IPS DF 19.7 (cell line): ENCODE measurements around the gene CELF2.

ENCODE experiments used
- DNase-seq: peaks from one replicate; pipeline ENCODE4 v3.0.0-alpha.2; 2013; ENCODE audit warnings: low read depth, low spot score

Gene CELF2

DNA sequence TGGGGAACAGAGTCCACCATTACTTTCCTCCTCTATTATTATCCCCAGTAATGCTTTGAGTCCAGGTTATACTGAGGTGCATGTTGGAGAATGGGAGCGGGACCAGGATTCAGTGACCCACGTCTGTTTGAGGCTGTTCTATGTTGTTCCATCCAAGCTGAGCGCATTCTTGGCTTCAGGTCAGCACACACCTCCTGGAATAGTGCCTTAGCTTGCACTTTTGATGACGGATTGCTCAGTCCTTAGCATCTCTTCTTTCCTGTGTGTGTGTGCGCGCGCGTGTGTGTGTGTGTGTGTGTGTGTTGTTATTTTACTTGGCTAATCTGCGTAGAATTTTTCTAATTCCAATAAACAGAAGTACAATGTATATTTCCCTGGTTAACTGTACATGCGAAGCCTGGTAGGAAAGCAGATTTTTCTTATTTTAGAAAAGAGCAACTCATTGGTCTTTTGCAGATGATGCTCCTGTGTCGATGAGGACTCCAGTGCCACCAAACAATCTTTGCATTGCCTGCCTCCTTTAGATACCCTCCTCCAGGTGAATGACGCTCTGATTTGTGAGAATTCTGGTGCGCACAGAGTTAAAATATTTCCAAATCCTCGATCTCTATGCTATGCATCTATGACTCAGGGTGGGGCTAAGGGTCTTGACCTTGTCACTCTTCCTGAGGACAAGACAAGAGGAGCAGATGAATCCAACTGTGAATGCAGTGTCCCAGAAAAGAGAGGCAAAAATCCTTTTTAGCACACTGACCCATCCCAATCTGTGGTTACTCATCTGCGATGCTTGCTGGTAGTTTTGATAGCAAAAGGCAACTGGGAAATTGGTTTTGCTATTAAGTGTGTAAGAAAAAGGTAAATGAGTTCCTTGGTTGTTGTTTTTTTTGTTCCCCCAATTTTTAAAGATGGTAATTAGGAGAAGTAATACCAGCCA lies 13.3 kb upstream of the CELF2 start:
- no peak for DNase-seq

DNA sequence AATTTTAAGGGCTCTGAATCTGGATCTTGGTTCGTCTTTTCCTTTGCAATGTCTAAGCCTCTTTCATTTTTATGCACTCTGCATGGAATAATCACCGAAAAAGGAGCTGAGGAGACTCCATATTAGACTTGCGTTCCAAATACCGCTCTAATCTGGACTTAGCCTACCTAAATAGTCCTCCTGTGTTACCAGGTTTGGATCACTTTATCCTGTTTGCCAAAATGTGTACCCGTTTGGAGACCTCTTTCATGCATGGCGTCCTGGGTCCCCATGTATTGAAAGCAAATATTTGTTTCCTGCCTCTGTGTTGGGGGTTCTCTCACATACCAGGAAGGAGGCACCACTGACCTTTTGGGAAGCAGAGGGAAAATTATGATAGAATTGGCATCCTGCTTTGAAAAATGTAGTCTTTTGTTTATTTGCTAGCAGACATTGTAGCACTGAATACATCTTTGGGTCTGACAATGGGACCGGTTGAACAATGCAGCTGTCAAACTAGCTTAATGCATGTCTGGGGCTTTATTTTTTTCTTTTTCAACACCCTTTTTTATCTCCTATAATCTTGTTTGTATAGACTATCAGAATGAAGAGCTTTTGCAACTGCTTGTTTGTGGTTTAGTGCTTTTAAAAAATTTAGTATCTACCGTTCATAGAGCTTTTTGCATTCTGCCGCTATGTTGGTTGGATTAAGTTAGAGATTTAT lies 11.8 kb upstream of the CELF2 start:
- DNase-seq, result no peak

DNA sequence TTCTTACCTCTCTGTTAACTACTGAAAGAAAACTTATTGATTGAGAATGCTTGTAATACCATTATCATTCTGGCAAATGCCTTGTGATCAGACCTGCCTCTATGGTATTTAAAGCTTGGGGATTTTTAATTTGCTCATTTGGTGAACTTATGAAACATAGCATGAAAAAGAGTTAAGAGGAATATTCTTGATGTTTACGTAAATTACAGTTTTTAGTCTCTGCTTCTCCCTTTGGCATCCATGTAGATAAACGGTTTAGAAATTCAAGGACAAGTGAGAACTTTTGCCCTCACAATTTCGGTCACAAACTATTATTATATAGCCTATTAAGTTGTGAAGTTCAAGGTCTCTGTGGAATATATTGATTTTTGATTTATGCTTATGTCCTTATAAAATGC lies 11.2 kb upstream of the CELF2 start:
- no peak for DNase-seq

DNA sequence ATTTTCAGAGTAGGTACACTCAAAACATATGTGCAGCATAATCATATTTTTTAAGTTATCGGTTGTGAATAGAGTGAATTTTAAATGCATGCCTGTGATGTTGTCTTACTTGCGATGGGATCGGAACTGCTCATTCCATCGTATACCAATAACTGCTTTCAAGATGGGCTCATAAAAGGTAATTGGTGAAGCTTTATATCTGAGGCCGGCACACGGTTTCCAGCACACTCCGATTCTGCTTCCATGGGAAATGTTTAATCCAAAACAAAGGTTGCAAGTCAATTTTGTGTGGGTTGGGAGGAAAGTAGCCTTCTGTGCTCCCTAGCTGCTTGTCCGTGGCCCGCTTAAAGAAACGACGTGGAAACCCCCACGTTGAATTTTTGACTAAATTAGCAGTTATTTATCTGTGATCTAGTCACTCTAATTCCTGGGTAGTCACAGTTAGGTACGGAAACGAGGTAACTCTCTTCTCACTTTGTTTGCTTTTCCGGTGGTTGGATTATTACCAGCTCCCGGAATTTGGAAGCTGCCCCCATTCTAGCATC lies 10.1 kb upstream of the CELF2 start:
- no peak for DNase-seq

DNA sequence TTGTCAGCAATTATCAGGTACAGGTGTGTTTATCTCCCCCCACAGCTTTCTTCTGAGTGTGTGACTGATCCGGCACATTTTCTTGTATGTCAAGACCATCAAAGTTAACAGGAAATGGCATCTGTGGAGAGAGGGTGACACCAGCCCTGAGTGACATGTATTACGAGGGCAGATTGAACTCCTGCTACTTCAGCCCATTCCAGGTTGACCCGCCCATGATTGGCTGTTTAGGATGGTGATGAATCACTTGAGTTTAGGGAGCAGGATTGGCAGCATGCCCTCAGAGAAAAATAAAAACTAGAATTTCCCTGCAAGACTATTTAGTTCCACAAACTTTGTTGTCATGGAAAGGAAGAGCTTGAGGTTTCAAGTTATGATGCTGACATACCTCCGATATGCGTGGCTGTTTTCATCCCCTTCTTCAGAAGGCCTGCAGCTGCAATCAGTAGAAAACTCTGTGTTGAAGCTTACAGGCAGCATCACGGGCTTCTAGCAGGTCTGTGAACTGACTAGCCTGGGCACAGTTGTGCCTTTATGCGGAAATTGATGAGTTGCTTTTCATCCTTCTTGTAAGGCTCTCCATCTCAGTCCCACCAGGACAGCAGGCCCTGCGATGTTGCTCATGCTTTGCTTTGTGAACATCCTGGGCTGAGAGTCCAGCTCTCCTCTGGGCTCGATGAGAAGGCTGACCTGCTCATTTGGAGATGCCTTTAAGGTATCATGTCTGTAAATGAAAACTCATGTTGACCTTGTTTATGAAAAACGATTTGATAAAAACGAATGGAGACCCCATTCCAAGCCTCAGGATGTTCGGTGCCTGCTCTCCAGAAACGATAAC lies 8.0 kb upstream of the CELF2 start:
- DNase-seq, result no peak

GRCh38 chr10:11010582-11010981 lies 7.1 kb upstream of the CELF2 start:
- no peak for DNase-seq

- DNase-seq, result no peak
These were observed 6.2 kb upstream of the CELF2 start for GRCh38 chr10:11011436-11011835.

DNA sequence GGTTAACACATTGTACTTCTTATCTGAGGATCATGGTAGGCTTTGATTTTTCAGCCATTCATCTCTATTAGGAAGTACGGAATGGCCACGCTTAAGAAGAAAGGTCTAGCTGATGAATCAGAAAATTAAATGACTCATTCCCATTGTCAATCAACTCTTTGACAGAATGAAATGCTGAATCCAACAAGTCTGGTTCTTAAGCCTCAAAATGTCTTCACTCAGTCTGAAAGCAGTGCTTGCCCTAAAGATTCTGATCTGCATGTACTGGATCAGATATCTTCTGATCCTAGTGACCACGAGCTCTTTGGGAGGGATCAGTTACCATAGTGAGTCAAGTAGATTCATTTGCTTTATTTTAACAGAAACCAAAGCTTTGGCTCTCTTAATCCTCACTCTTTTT lies 5.7 kb upstream of the CELF2 start:
- no peak for DNase-seq

DNA sequence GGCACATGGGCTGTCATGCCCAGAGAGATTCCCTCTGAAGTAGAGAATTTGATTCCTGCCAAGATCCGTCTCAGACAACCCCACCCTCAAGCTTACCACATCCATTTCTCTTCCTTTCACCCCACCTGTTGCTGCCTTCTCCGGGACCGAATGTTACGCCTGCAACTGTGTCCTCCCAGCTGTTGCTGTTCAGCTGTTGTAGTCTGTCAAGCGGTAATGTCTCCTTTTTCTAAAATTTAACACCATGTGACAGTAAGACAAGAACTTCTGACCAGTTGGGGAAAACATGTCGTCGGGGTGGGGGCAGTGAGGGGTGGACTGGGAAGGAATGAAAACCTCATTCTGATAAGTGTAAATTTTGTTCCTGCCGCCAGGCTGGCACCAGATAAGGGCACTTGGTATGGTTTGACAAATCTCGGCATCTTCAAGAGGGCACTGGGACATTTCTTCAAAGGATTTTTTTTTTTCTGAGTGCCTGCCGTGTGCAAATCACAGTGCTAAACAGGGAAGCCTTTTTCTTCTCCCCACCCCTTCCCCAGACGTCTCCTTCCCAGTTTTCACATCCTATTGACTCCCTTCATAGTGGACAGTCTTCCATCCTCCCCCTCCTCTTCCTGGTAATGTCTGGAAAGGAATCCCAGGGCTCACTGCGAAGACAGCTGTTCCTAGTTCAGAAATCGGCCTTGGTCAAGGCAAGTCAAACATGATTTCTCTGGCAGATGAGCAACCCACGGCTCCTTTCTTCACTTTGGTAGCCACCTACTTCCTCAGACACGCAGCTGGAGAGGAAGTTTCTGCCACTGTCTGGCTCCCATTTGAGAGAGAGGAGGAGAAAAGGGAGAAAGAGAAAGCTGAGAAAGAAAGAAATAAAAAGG lies 5.0 kb upstream of the CELF2 start:
- DNase-seq, result no peak

GRCh38 chr10:11013836-11014235 lies 3.8 kb upstream of the CELF2 start:
- DNase-seq, result no peak

DNA sequence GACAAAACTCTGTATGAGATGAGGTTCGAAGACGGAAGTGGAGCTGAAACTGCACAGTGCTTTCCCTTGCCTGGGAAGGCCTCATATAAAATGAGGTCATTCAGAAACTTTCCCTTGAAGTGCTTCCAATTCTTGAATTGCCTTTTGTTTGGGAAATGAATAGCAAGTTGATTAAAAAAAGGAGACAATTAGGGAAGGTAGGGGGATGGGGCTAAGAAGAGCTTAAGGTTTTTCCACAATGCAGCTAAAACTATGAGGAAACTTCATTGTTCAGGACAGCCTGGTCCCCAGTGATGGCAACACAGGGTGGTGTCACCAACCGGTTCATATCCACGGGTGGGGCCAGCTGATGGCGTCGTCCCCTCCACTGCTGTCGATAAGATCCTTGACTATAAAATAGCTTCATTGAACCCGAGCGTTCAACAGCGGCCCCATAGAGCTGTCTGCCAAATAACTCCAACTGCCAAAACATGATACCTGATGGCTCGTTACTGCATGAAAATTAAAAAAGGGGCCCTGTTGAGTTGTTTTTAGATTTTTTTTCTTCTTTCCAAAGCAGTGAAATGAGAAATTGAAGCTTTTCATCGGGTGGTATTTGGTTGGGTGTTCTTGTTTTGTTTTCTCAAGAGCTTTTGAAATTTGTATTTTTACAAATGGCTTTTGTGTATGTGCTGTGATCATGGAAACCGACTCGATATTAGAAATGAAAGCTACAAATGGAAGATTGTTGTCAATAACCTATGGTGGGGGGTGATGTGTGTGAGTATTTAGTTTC lies 2.8 kb upstream of the CELF2 start:
- DNase-seq, result no peak

DNA sequence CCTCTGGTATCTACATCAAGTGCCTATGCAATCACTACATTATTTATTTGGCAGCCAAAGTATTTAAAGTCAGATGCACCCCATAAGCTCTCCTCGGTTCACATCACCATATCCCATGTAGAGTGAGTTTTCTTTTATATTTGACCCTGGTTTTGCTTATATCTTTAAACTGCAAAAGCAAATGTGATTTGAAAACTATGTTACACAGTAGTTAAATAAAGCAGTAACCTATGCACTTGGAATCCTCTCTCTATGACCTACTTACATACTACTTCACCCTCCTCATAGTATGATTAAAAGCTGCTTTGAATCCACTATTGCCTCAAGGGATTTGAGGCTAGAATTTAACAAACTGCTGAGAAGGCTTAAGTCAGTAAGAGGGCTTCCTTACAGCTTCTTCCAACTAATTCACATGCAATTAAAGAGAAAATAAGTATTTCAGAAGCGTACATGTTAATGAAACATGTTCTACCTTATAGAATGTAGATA lies 2.2 kb upstream of the CELF2 start:
- no peak for DNase-seq

- DNase-seq, result no peak
These were observed 587 bp upstream of the CELF2 start for GRCh38 chr10:11017000-11017569.

DNA sequence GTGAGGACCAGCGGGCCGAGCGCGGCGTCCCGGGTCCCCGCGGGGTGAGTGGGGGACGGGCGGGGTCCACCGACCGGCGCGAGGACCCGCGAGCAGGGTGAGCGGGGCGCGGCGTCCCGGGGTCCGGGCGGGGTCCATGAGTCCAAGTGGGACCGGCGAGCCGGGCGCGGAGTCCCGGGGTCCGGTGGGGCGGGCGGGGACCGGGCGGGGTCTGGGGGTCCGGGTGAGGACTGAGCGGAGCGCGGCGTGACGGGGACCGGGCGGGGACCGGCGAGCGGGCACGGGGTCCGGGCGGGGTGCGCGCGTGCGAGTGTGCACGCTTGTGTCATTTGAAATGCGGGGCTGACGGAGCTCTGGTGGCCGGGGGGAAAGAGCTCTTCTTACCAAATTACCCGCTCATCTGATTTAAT lies 765 bp downstream of the CELF2 start:
- DNase-seq, result no peak

GRCh38 chr10:11018855-11019631 lies 1.4 kb downstream of the CELF2 start:
- DNase-seq, result no peak

DNA sequence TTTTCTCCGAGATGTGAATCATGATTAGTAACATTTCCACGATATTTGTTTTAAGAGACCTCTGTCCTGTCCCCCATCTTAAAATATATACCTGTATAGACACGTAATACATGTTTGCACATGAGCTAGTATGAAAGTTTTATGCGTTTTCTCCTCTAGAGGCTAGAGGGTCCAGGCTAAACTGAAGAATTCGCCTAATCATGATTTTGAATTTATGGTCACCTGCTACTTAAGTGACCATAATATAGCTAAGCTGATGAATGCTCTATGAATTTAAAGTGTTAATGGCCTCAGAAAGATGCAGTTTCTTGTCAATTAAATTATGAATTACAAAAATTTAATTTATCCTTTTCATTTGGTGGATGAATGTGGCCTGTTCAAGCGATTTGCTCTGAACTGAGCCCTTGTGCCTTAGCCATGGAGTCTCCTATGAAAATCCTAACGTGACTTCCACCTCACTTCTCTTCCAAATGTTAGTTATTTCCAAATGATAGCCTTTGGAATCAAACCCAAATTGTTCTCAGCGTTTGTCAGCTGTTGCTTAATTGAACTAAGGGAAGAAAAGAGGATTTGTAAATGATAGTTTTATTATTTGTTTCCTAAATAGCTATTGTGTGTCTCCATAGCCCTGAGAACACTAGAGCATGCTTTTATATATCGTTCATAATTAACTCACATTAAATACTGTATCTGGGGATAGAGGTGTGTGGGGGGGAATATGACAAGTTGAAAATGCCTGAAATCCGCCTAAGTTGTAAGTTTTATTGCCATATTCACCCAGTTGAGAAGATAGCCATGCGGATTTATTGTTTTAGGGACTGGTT lies 2.3 kb downstream of the CELF2 start:
- no peak for DNase-seq

DNA sequence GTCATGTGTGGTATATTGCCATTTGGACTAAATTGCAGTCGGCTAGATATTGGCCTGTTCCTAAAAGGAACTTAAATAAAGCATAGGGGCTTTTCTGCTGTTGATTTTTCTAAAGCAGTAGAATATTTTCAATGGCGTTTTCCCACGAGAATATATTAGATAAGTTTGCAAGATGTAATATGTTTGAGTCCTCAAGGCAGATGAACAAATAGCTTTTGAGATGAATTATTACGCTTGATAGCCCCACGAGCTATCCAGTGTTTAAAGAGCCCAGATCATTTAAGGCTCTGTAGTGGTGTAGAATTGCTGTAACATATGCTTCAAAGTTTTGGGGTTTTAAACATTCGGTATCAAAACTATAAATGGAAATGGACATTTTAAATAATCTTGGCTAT lies 2.9 kb downstream of the CELF2 start:
- no peak for DNase-seq

DNA sequence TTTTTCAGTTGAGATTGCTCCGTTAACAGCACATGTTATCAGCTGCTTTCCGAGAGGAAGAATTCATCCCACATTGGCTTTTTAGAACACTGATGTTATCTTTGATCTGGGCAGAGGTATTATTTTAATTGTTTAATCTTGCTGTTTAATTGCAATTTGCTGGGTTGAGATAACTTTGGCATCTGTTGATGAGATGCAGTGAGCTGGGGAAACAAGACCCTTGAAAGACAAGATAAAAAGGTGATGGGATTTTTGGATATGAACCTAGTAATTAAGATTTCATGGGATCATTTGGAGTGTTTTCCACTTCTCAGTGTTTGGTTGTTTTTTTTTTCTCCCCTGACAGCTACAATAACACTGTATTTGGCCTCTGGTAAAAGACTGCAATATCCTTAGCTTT lies 4.5 kb downstream of the CELF2 start:
- DNase-seq, result no peak
